Naive thymus-derived CD8-positive, alpha-beta T cell (primary cell): Measurements from ENCODE around the gene SRXN1. TPM values are rescaled to one million over a fixed set of nuclear protein-coding genes. Genes with fewer than 3 reads are reported as not detected.

Experiments used
- ATAC-seq, 2 donors: fragments of 150-1000 bp; cut with Tn5 transposase in 1 of 2; sonication (Bioruptor Pico), chemical (Tn5 transposase) in 1 of 2; 1 replicate in 1 of 2; 2 replicates in 1 of 2; pipeline ENCODE4 v1.10.0; 2021; ENCODE audit warnings: mild to moderate bottlenecking in 2 of 2, moderate library complexity in 2 of 2
- POLR2A ChIA-PET: fragments of 350-600 bp; sonication (Branson Sonifier 250); formaldehyde crosslinking; loops from one replicate; lab custom pipeline; 2021; ENCODE audit warnings: antibody characterized with exemption; lab: Charles Lee
- DNase-seq, 10 donors: peaks; one replicate each; pipeline versions ENCODE4 v3.0.0 to v3.0.0-alpha.2; 2020 to 2022
- H3K27ac Mint-ChIP-seq, 10 donors: one replicate each; pipeline ENCODE4 v1.8.0; 2020 to 2022; ENCODE audit warnings: mild to moderate bottlenecking in 10 of 10, mixed read lengths in 10 of 10, moderate library complexity in 4 of 10, inconsistent platforms in 1 of 10
- H3K27me3 Mint-ChIP-seq, 5 donors: one replicate each; pipeline ENCODE4 v1.8.0; 2021 to 2022; ENCODE audit warnings: mixed read lengths in 5 of 5
- H3K36me3 Mint-ChIP-seq, 3 donors: one replicate each; pipeline ENCODE4 v1.8.0; 2020 to 2022; ENCODE audit warnings: mixed read lengths in 3 of 3, mild to moderate bottlenecking in 2 of 3, inconsistent platforms in 1 of 3
- H3K4me1 Mint-ChIP-seq, 4 donors: one replicate each; pipeline ENCODE4 v1.8.0; 2021 to 2022; ENCODE audit warnings: mixed read lengths in 4 of 4
- H3K4me3 Mint-ChIP-seq, 10 donors: one replicate each; pipeline ENCODE4 v1.8.0; 2020 to 2022; ENCODE audit warnings: mild to moderate bottlenecking in 10 of 10, mixed read lengths in 10 of 10, moderate library complexity in 6 of 10, inconsistent platforms in 1 of 10
- H3K9me3 Mint-ChIP-seq, 9 donors: one replicate each; pipeline ENCODE4 v1.8.0; 2020 to 2022; ENCODE audit warnings: mixed read lengths in 9 of 9, mild to moderate bottlenecking in 3 of 9, inconsistent platforms in 1 of 9, moderate library complexity in 1 of 9
- polyA plus RNA-seq, 3 donors: library from polyadenylated mRNA; unstranded; fragments of 300-500 nt; fragmentation: Illumina TruSeq; gene quantifications; one replicate each; pipeline ENCODE4 v1.2.3, GENCODE V29; 2021
- total RNA-seq, 8 experiments: library from RNA in 2 of 8; stranded (reverse) in 2 of 8; gene quantifications; one replicate each; pipeline ENCODE4 v1.2.3 and lab custom pipeline; 2021 to 2026

The SRXN1 gene
- total and polyA plus RNA-seq, 5 experiments from 2014 or later: 0.26 to 15.6 (median 2.4) TPM

DNA sequence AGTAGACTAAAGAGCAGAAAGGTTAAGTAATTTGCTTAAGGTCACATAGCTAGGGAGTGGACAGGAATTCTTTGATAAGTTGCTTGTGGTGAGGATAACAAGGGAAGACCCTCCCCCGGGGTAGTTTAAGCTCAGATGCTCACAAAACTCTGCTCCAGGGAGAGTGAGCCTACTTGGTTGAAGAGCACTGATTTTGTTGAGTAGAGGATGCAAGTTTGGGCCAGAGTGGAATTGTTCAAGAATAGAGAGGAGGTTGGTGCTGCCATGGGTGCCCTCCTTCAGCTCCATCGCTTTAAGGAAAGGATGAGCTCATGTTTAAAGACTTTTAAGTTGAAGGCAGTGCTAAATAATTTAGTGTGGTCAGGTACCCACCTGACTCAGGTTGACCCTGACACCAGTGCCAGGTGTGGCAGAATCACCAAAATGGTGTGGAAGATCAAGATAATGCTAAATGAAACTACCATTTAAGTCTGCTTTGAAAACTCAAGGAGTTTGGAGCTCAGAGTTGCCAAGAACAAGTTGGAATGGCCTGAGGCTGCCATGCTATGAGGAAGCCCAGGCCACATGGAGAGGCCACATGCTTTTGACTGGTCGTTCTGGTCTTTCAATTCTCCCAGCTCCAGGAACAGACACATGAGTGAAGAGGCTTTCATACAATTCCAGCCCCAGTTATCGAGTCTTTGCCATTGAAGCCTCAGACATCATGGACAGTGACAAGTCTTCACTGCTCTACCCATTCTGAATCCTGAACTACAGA is 34.9 kb downstream of the SRXN1 start:
- Mint-ChIP-seq H3K4me1 (no peaks in the 10 kb centered on the region), H3K36me3 (peaks cover 0 to 19% (median 2%) of the 10 kb centered on the region in 3 donors), H3K27me3 (peaks cover 37 to 77% (median 39%) of the 10 kb centered on the region in 5 donors), H3K4me3 (no peak overlapping the region), H3K9me3 (peaks cover 0 to 20% (median 8%) of the 10 kb centered on the region in 9 donors), H3K27ac (no peak overlapping the region)
- ATAC-seq: no peak
- DNase-seq: no peak
- POLR2A ChIA-PET: no interaction called here

DNA sequence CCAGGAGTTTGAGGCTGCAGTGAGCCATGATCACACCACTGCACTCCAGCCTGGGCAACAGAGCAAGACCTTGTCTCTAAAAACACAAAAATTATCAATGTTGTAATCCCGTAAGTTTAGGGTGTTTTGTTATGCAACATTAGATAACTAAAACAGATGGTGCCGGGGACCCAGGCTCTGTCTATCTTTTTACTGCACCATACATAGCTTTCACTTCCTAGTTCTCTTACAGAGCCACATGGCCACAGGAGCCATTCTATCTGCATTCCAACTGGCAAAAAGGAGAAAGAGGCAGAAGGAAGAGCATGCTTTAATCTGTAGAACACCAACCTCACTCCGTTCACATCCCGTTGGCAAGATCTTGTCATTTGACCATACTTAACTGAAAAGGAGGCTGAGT is 37.5 kb downstream of the SRXN1 start:
- DNase-seq (no peak), ATAC-seq (no peak)
- POLR2A ChIA-PET: no interaction called here
- Mint-ChIP-seq H3K27ac (no peak overlapping the region), H3K9me3 (peaks cover 0 to 20% (median 8%) of the 10 kb centered on the region in 9 donors), H3K27me3 (peaks cover 46 to 80% (median 53%) of the 10 kb centered on the region in 5 donors), H3K4me3 (no peak overlapping the region), H3K36me3 (peaks cover 0 to 19% (median 2%) of the 10 kb centered on the region in 3 donors), H3K4me1 (peaks cover 4 to 11% (median 11%) of the 10 kb centered on the region in 4 donors)

DNA sequence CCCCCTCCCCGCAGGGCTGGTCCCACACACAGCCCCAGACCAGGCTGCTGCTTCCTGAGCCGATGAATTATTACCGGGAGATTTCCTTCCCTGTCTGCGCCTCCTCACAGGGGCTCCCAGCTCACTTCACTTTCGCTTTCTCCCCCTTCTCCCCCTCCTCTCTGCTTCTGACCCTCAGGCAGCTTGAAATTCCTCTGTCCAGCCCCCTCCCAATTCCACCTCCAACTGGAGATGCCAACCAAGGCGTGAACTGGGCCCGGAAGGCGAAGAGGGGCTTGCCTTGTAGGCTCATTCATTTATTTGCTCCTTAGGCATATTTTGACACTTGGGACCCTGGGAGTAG is 41.2 kb downstream of the SRXN1 start:
- peaks cover 4 to 15% (median 12%) of the 10 kb centered on the region in 4 donors for H3K4me1 Mint-ChIP-seq
- H3K27ac Mint-ChIP-seq: no peak overlapping the region
- ATAC-seq (no peak), DNase-seq (no peak)
- POLR2A ChIA-PET: no interaction called here
- peaks cover 44 to 79% (median 48%) of the 10 kb centered on the region in 5 donors for H3K27me3 Mint-ChIP-seq
- no peaks in the 10 kb centered on the region for H3K36me3 Mint-ChIP-seq
- H3K4me3 Mint-ChIP-seq: peak overlapping the region in 1 of 10 donors; percentile 44
- H3K9me3 Mint-ChIP-seq: peaks cover 0 to 2% (median 0%) of the 10 kb centered on the region in 9 donors

DNA sequence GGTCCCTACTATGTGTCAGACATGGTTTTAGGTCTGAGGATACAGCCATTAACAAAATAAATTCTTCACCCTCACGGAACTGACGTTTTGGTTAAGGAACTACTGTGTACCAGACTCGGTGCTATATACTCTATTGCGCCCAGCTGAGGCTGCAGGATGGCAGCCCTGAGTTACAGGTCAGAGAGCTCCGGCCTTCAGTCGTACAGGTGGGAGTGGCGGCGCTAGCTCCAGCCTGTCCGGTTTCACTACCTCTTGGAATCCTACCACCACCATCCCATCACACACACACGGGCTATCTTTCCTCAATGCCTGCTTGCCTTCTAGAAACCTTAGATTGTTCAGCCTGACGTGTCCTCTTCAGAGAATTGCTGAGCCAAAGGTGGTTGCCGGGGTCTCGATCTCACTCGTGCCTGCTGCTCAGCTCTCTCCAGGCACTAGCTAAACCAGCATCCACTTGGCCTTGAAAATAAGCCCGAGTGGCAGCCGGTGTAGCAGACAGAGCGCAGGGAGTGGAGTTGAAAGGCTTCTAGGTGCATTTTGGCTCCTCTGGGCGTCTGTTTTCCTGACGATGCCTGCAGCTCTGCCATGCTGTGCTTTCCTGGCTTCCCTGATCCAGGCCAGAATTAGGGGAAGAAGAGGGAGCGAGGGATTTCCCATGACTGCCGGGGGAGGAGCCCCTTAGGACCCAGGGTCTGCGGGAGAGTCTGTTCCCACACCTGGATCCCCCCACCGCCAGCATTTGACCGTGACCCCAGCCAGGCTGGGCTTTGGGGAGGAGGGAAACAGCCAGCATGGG is 41.8 kb downstream of the SRXN1 start:
- Mint-ChIP-seq H3K27me3 (peaks cover 44 to 84% (median 48%) of the 10 kb centered on the region in 5 donors), H3K36me3 (no peaks in the 10 kb centered on the region), H3K4me3 (peak overlapping the region in 6 of 10 donors; percentile 13 to 62 (median 38)), H3K27ac (no peak overlapping the region), H3K4me1 (peaks cover 4 to 15% (median 12%) of the 10 kb centered on the region in 4 donors), H3K9me3 (no peaks in the 10 kb centered on the region)
- POLR2A ChIA-PET: no interaction called here
- no peak for ATAC-seq
- no peak for DNase-seq

DNA sequence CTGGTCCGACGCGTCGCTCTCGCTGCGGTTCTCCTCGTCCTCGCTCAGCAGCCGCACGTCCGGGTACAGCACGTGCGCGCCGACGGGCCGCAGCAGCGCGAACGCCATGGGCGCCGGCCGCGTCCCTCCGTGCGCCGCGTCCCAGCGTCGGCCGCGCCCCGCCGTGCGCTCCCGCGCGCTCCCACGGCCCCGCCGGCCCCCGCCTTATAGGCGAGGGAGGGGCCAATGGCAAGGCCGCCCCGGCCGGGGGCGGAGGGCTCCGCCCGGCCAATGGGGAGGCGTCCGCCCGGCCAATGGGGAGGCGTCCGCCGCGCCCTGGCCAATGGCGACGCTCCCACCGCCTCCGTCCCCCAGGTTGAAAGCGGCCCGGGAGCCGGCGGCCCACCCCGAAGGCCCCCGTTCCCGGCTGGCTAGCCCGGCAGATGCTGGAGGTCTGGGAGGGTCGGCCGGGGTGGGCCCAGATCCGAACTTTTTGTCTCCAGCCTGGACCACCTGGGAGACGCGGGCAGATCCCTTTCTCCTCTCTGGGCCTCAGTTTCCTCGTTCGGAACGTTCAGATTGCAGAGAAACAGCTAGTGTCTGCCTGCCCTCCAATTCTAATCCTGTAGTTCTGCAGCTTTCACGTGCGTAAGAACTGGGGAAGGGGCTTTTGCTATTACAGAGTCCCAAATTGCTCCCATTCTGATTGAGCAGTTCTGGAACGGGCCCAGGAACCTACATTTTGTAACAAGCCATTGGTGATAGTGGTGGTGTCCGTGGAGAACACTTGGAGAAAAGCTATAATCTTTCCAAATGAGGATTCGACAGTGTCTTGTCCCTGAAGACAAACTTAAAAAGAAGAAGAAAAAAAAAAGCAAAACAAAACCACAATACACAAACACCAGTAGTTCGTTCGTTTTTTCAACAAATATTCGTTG is 42.6 kb downstream of the SRXN1 start, which contains the start of gene TCF15:
Gene TCF15 (minus strand): TSS at position 180 of the 917 bp plus-strand sequence. CDS start 72 bp downstream, at position 108.
- Mint-ChIP-seq H3K4me3 (peak within 1 kb of the TSS in 8 of 10 donors; percentile 13 to 62 (median 36)), H3K27ac (no peak within 1 kb of the TSS), H3K27me3 (peaks cover 42 to 84% (median 45%) of the 10 kb centered on the region in 5 donors), H3K4me1 (peaks cover 4 to 15% (median 12%) of the 10 kb centered on the region in 4 donors), H3K9me3 (no peaks in the 10 kb centered on the region), H3K36me3 (no peaks in the 10 kb centered on the region)
- peak; percentile 39 to 45 for ATAC-seq
- no peak for DNase-seq
- POLR2A ChIA-PET: no interaction called here

DNA sequence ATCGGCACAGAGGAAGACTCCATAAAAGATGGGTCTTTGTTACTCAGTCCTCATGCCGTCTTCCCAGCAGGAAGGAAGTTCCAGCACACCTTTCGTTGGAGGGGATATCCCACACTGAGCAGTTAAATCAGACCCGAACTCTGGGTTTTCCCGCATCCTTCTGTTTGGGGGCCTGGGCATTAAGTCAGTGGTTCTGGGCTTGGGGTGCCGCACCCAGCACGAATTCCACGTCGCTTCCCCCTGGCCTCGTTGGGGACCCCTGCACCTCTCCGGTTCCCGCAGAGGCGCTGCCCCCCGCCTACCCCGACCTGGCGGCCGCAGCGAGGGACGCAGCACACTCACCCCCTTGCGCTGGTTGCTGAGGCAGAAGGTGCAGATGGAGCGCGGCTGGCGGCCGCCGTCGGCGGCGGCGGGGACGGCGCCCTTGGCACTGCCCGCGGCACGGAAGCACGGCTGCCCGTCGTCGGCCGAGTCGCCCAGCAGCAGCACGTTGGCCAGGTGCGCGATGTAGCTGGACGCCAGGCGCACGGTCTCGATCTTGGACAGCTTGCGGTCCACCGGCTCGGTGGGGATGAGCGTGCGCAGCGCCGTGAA is 43.5 kb downstream of the SRXN1 start:
- H3K36me3 Mint-ChIP-seq: no peaks in the 10 kb centered on the region
- H3K9me3 Mint-ChIP-seq: no peaks in the 10 kb centered on the region
- DNase-seq (no peak), ATAC-seq (no peak)
- H3K27me3 Mint-ChIP-seq: peaks cover 38 to 74% (median 43%) of the 10 kb centered on the region in 5 donors
- H3K4me1 Mint-ChIP-seq: peaks cover 4 to 15% (median 12%) of the 10 kb centered on the region in 4 donors
- H3K27ac Mint-ChIP-seq: no peak overlapping the region
- H3K4me3 Mint-ChIP-seq: peak overlapping the region in 2 of 10 donors; percentile 22 to 36
- POLR2A ChIA-PET: no interaction called here

DNA sequence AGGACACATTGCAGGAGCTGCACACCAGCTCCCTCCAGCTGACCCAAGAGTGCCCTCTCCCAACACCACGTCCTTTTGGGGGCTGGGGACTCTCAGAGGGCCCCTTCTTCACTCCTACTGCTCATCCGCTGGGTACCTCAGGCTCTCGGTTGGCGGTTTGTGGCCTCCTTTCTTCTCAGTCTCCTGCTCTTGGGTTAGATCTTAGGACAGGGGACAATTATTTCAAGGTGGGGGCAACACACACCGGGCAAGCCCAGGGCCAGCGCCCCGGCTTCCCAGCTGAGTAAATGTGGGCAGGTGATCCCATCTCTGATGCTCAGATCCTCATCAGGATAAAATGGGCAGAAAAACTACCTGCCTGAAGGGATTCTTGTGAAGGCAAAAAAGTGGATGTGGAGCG is 44.0 kb downstream of the SRXN1 start:
- DNase-seq (no peak), ATAC-seq (no peak)
- Mint-ChIP-seq H3K4me3 (peak overlapping the region in 3 of 10 donors; percentile 22 to 36 (median 30)), H3K9me3 (no peaks in the 10 kb centered on the region), H3K36me3 (no peaks in the 10 kb centered on the region), H3K4me1 (peaks cover 4 to 15% (median 12%) of the 10 kb centered on the region in 4 donors), H3K27me3 (peaks cover 37 to 69% (median 43%) of the 10 kb centered on the region in 5 donors), H3K27ac (no peak overlapping the region)
- POLR2A ChIA-PET: no interaction called here

DNA sequence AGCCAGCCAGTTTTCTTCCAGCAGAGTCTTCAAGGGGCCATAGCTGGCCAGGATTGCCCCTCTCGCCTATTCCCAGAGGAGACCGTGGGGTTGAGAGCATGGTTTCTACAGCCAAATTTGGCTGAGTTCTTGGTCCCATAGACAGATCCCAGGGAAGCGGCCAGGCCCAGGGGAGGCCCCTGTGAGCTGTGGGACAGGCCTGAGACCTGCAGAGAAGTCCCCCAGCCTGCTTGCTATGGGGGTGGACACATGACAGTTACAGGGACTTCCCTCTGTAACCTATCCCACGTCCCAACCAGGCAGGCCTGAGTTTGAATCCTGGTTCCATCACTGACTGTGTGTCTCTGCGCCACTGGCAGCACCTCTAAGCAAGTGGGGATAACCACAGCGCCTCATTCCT is 45.5 kb downstream of the SRXN1 start:
- DNase-seq (no peak), ATAC-seq (no peak)
- no peaks in the 10 kb centered on the region for H3K9me3 Mint-ChIP-seq
- H3K4me3 Mint-ChIP-seq: no peak overlapping the region
- POLR2A ChIA-PET: no interaction called here
- no peaks in the 10 kb centered on the region for H3K36me3 Mint-ChIP-seq
- no peak overlapping the region for H3K27ac Mint-ChIP-seq
- peaks cover 27 to 54% (median 32%) of the 10 kb centered on the region in 5 donors for H3K27me3 Mint-ChIP-seq
- peaks cover 4 to 15% (median 12%) of the 10 kb centered on the region in 4 donors for H3K4me1 Mint-ChIP-seq

DNA sequence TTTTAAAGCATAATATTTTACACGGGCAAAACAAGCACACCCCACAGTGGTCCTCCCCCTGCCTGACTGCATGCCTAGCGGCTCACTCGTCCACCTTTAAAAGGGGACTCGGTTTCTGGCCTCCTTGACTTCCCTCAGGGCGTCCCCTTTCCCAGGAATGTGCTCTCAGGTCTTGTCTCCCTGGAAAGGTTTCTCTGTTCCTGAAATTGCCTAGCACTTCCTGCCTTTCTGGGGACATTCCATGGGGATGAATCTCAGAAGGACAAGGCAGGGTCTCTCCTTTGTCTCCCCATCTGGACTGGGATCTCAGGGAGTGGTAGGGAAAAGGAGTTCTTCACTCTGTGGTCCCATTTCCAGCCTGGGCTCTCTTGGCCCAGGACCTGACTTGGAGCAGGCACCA is 47.8 kb downstream of the SRXN1 start:
- Mint-ChIP-seq H3K9me3 (no peaks in the 10 kb centered on the region), H3K27me3 (peaks cover 14 to 32% (median 22%) of the 10 kb centered on the region in 5 donors), H3K4me1 (peaks cover 0 to 3% (median 0%) of the 10 kb centered on the region in 4 donors), H3K4me3 (no peak overlapping the region), H3K27ac (no peak overlapping the region), H3K36me3 (no peaks in the 10 kb centered on the region)
- ATAC-seq (no peak), DNase-seq (no peak)
- POLR2A ChIA-PET: no interaction called here

DNA sequence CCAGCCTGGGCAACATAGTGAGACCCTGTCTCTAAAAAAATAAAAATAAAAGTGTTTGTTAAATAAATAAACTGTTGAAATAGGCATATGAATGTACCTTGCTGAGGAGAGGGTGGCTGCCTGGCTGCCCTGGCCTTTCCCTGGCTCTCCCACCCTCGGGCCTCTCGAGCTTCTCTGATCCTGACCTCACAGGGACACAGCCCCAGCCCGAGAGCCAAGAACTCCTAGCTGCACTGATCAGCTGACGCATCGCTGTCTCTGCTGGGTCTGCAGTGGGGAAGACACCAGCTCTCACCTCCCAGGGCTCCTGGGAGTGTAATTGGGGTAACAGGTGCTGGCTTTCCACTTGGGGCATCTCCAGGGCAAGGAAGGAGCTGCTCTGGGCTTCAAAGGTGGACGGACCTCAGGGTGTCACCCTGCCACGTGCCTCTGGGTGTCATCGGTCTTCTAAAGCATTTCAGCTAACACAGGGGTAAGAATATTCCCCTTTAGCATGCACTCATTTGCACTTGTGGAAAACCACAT is 49.8 kb downstream of the SRXN1 start:
- POLR2A ChIA-PET: no interaction called here
- Mint-ChIP-seq H3K4me3 (no peak overlapping the region), H3K27ac (no peak overlapping the region), H3K4me1 (no peaks in the 10 kb centered on the region), H3K27me3 (peaks cover 8 to 21% (median 13%) of the 10 kb centered on the region in 5 donors), H3K9me3 (no peaks in the 10 kb centered on the region), H3K36me3 (no peaks in the 10 kb centered on the region)
- ATAC-seq: no peak
- no peak for DNase-seq

DNA sequence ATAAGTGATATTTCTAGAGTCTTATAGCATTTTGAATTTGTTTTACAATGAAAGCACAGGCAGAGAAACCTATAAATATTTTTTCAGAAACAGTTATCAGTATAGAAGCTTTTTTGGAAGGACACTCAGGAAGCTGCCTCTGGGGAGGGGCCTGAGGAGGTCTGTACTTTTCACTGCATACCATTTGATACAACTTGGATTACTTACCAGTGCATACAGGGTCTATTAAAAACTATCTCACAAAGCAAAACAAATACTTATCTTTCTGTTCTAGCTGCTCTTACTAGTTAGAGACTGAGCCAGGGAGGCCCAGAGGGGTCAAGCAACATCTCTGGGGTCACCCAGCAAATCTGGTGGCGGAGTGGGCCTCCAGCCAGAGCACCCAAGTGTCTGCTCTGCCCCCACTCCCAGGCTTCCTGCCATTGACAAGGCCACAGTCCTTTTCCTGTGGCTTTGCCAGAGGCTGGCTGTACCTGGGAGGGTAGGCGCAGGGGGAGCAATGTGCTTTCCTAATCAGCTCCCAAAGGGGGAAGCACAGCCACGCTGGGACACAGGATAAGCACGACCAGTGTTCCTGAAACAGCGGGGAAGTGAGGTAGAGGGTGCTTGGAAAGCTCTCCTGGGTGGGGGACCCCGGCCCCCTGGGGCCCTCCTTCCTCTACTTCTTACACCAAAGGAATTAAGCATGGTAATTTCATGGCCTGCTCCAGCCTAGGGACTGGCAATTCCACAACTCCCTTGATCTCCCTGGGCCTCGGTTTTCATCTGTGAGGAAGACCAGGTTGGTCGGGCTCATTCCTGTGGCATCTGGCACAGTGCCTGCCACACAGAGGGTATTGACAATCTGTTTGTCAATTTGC is 50.7 kb downstream of the SRXN1 start:
- DNase-seq (no peak), ATAC-seq (no peak)
- Mint-ChIP-seq H3K9me3 (no peaks in the 10 kb centered on the region), H3K36me3 (no peaks in the 10 kb centered on the region), H3K27me3 (peaks cover 3 to 13% (median 7%) of the 10 kb centered on the region in 5 donors), H3K4me1 (no peaks in the 10 kb centered on the region), H3K27ac (no peak overlapping the region), H3K4me3 (no peak overlapping the region)
- POLR2A ChIA-PET: no interaction called here
